Trophoblast cell (in vitro differentiated cells and primary cell): ENCODE results near the gene DAAM2.

ENCODE experiments used
- DNase-seq, 2 donors: peaks; one replicate each; pipeline ENCODE4 v3.0.0-alpha.2; 2016
- H2AFZ ChIP-seq: 2 replicates; pipeline ENCODE4 v1.6.1; 2013; ENCODE audit warnings: low read length, moderate library complexity, mild to moderate bottlenecking; ENCODE audit not compliant: insufficient read depth, poor library complexity
- H2AK5ac ChIP-seq: 2 replicates; pipeline ENCODE4 v1.6.1; 2013; ENCODE audit warnings: mild to moderate bottlenecking, low read length
- H2BK120ac ChIP-seq: 2 replicates; pipeline ENCODE4 v1.6.1; 2013; ENCODE audit warnings: low read length, mild to moderate bottlenecking, moderate library complexity; ENCODE audit not compliant: insufficient read depth, poor library complexity
- H2BK12ac ChIP-seq: 2 replicates; pipeline ENCODE4 v1.6.1; 2013; ENCODE audit warnings: mild to moderate bottlenecking, low read length, moderate library complexity
- H2BK5ac ChIP-seq: 2 replicates; pipeline ENCODE4 v1.6.1; 2013; ENCODE audit warnings: low read length, low read depth, moderate library complexity, mild to moderate bottlenecking; ENCODE audit not compliant: poor library complexity
- H3K14ac ChIP-seq: 2 replicates; pipeline ENCODE4 v1.6.1; 2013; ENCODE audit warnings: mild to moderate bottlenecking, low read length
- H3K18ac ChIP-seq: 2 replicates; pipeline ENCODE4 v1.6.1; 2013; ENCODE audit warnings: mild to moderate bottlenecking, low read length
- H3K23ac ChIP-seq: 2 replicates; pipeline ENCODE4 v1.6.1; 2013; ENCODE audit warnings: low read length
- H3K27ac ChIP-seq: 2 replicates; pipeline ENCODE4 v1.5.1; 2013; ENCODE audit warnings: low read depth, mild to moderate bottlenecking, inconsistent platforms, low read length, moderate library complexity
- H3K27me3 ChIP-seq: 2 replicates; pipeline ENCODE4 v1.6.1; 2013; ENCODE audit warnings: inconsistent platforms, mild to moderate bottlenecking, low read length, moderate library complexity; ENCODE audit not compliant: insufficient read depth
- H3K36me3 ChIP-seq, 2 experiments: 1 replicate in 1 of 2; 2 replicates in 1 of 2; pipeline ENCODE4 v1.6.1; 2013; ENCODE audit warnings: low read length in 2 of 2, mild to moderate bottlenecking in 2 of 2, moderate library complexity in 1 of 2; ENCODE audit not compliant: insufficient read depth in 2 of 2, control insufficient read depth in 1 of 2
- H3K4ac ChIP-seq: 2 replicates; pipeline ENCODE4 v1.6.1; 2013; ENCODE audit warnings: low read depth, mild to moderate bottlenecking, low read length, moderate library complexity
- H3K4me1 ChIP-seq, 2 experiments: 1 replicate in 1 of 2; 2 replicates in 1 of 2; pipeline ENCODE4 v1.6.1; 2013; ENCODE audit warnings: low read length in 2 of 2, mild to moderate bottlenecking in 2 of 2, moderate library complexity in 1 of 2; ENCODE audit not compliant: insufficient read depth in 2 of 2, control insufficient read depth in 1 of 2
- H3K4me2 ChIP-seq: 2 replicates; pipeline ENCODE4 v1.6.1; 2013; ENCODE audit warnings: inconsistent platforms, mild to moderate bottlenecking, low read length, moderate library complexity
- H3K4me3 ChIP-seq: 2 replicates; pipeline ENCODE4 v1.5.1; 2013; ENCODE audit warnings: mild to moderate bottlenecking, low read depth, low read length, inconsistent platforms
- H3K79me1 ChIP-seq: one replicate; pipeline ENCODE4 v1.6.1; 2013; ENCODE audit warnings: low read length
- H3K79me2 ChIP-seq: 2 replicates; pipeline ENCODE4 v1.6.1; 2013; ENCODE audit warnings: low read length, mild to moderate bottlenecking; ENCODE audit not compliant: control insufficient read depth, insufficient read depth, poor library complexity
- H3K9ac ChIP-seq: 2 replicates; pipeline ENCODE4 v1.6.1; 2013; ENCODE audit warnings: mild to moderate bottlenecking, low read length
- H3K9me3 ChIP-seq: 2 replicates; pipeline ENCODE4 v1.6.1; 2013; ENCODE audit warnings: low read depth, mild to moderate bottlenecking, control low read depth, inconsistent platforms, low read length; ENCODE audit not compliant: insufficient read depth
- H4K12ac ChIP-seq: 2 replicates; pipeline ENCODE4 v1.6.1; 2013; ENCODE audit warnings: low read depth, mild to moderate bottlenecking, low read length, moderate library complexity
- H4K8ac ChIP-seq: 2 replicates; pipeline ENCODE4 v1.6.1; 2013; ENCODE audit warnings: low read depth, mild to moderate bottlenecking, low read length, moderate library complexity
- H4K91ac ChIP-seq: one replicate; pipeline ENCODE4 v1.6.1; 2013; ENCODE audit warnings: low read depth, mild to moderate bottlenecking, low read length, moderate library complexity
- WGBS: extraction: QIAGEN DNeasy Blood & Tissue Kit; methylation state at CpG from one replicate; pipeline ENCODE4 v1.1.7; 2013; ENCODE audit warnings: missing lambda C conversion rate; ENCODE audit not compliant: insufficient read length, insufficient coverage; ENCODE audit errors: extremely low coverage; 5-methylcytosine and 5-hydroxymethylcytosine counted together

The DAAM2 gene

DNA sequence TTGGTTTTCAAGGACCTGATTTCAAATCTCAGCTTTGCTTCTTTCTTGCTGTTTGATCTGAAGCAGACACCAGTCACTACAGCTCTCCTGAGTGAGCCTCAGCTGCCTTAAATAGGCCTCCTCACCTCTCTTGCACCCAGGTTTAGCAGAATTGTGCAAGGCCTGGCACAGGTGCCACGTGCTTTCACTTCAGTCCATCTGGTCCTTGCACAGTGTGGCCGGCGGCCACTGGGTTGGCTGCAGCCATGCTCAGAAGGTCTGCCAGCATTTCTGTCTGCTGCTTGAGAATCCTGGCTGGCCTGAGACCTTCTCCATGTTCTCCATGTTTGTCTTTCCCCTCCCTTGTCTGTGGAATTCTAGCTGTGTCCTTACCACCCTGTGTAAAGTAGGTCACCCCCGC is 14.5 kb upstream of the DAAM2 start:
- H3K27ac ChIP-seq, result peak overlapping the region; percentile 24
- H3K23ac ChIP-seq, result no peak overlapping the region
- no peak overlapping the region for H3K9ac ChIP-seq
- peaks cover 14 to 25% of the 10 kb centered on the region in 2 experiments for H3K4me1 ChIP-seq
- no peaks in the 10 kb centered on the region for H3K27me3 ChIP-seq
- H3K4me2 ChIP-seq, result no peak overlapping the region
- no peaks in the 10 kb centered on the region for H3K79me2 ChIP-seq
- WGBS, result no CpG with 5 or more reads among the region's 4 CpGs
- no peak overlapping the region for H4K12ac ChIP-seq
- H2BK12ac ChIP-seq, result peak overlapping the region; percentile 12
- no peak overlapping the region for H2AK5ac ChIP-seq
- H3K18ac ChIP-seq, result no peak overlapping the region
- no peak overlapping the region for H3K4ac ChIP-seq
- peaks cover 1% of the 10 kb centered on the region for H3K9me3 ChIP-seq
- peak overlapping the region; percentile 56 for H4K91ac ChIP-seq
- H2AFZ ChIP-seq, result no peak overlapping the region
- no peak for DNase-seq
- H4K8ac ChIP-seq, result peak overlapping the region; percentile 11
- H3K36me3 ChIP-seq, result no peaks in the 10 kb centered on the region
- H2BK5ac ChIP-seq, result no peak overlapping the region
- no peak overlapping the region for H3K14ac ChIP-seq
- no peak overlapping the region for H3K4me3 ChIP-seq
- peaks cover 9% of the 10 kb centered on the region for H3K79me1 ChIP-seq
- H2BK120ac ChIP-seq, result peak overlapping the region; percentile 6

- Histone ChIP-seq H3K18ac (no peak overlapping the region), H3K9me3 (peaks cover 1% of the 10 kb centered on the region), H3K27me3 (no peaks in the 10 kb centered on the region), H3K4me3 (no peak overlapping the region), H2AFZ (no peak overlapping the region), H3K14ac (no peak overlapping the region), H2AK5ac (no peak overlapping the region), H3K23ac (no peak overlapping the region), H2BK120ac (no peak overlapping the region), H3K9ac (no peak overlapping the region), H4K12ac (no peak overlapping the region), H3K36me3 (no peaks in the 10 kb centered on the region), H2BK12ac (no peak overlapping the region), H3K79me1 (peaks cover 7% of the 10 kb centered on the region), H3K79me2 (no peaks in the 10 kb centered on the region), H3K4me1 (peaks cover 8 to 18% of the 10 kb centered on the region in 2 experiments), H3K4me2 (no peak overlapping the region), H4K91ac (no peak overlapping the region), H2BK5ac (no peak overlapping the region), H4K8ac (no peak overlapping the region), H3K4ac (no peak overlapping the region), H3K27ac (no peak overlapping the region)
- WGBS, result no CpG with 5 or more reads among the region's 2 CpGs
- DNase-seq, result no peak
These were observed 13.5 kb upstream of the DAAM2 start for GRCh38 chr6:39778581-39779255.

DNA sequence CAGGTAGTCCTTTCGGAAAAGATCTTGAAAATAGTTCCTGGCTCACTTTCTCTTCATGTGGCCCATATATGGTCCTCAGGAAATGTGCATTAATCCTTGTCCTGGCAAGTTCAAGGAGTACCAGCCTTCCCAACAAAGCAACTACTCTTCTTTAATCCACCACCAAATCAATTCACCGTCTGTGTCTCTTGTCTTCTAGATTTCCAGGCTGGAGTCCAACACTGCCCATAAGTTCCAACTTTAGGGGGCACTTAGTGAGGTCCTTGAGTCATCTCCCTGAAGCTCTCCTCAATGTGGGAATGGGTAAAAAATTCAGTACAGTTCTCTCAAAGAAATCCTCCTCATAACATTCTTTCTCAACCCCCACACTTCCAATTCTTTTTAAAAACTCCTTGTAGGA is 6.9 kb upstream of the DAAM2 start:
- no peak overlapping the region for H3K27ac ChIP-seq
- no peak overlapping the region for H3K4ac ChIP-seq
- H3K79me1 ChIP-seq, result no peaks in the 10 kb centered on the region
- H3K79me2 ChIP-seq, result no peaks in the 10 kb centered on the region
- no peak overlapping the region for H2AK5ac ChIP-seq
- H3K36me3 ChIP-seq, result no peaks in the 10 kb centered on the region
- H3K4me1 ChIP-seq, result no peaks in the 10 kb centered on the region
- H4K8ac ChIP-seq, result no peak overlapping the region
- H3K4me2 ChIP-seq, result no peak overlapping the region
- no peak for DNase-seq
- no peaks in the 10 kb centered on the region for H3K27me3 ChIP-seq
- no CpG with 5 or more reads among the region's 2 CpGs for WGBS
- no peak overlapping the region for H3K23ac ChIP-seq
- no peak overlapping the region for H2BK12ac ChIP-seq
- no peak overlapping the region for H2BK5ac ChIP-seq
- no peak overlapping the region for H4K91ac ChIP-seq
- no peak overlapping the region for H2BK120ac ChIP-seq
- H2AFZ ChIP-seq, result no peak overlapping the region
- no peak overlapping the region for H3K18ac ChIP-seq
- H3K4me3 ChIP-seq, result no peak overlapping the region
- H4K12ac ChIP-seq, result no peak overlapping the region
- H3K14ac ChIP-seq, result no peak overlapping the region
- H3K9ac ChIP-seq, result no peak overlapping the region
- H3K9me3 ChIP-seq, result no peaks in the 10 kb centered on the region

DNA sequence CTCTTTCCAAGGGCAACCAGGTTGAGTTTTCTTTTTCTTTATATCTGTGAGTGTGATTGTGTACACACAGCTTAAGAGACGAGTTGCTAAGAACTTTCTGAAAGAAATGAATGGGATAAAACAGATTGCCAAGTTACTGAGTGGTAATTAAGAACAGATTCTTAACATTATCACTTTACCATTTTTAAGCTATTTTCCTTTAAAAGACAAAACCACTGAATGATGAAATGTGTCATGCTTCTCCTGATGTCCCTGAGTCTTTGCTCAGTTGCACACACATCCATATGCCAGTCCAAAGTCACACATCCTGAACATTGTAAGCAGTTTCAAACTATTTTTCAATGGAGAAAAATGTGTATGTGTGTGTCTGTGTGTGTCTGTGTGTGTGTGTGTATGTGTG is 5.5 kb upstream of the DAAM2 start:
- Histone ChIP-seq H3K27ac (no peak overlapping the region), H3K27me3 (no peaks in the 10 kb centered on the region), H3K79me1 (no peaks in the 10 kb centered on the region), H4K91ac (no peak overlapping the region), H3K18ac (no peak overlapping the region), H4K8ac (no peak overlapping the region), H2BK5ac (no peak overlapping the region), H4K12ac (no peak overlapping the region), H3K36me3 (no peaks in the 10 kb centered on the region), H3K9me3 (no peaks in the 10 kb centered on the region), H3K14ac (no peak overlapping the region), H3K4me2 (no peak overlapping the region), H3K79me2 (no peaks in the 10 kb centered on the region), H3K4me3 (no peak overlapping the region), H2BK12ac (no peak overlapping the region), H3K23ac (no peak overlapping the region), H2AK5ac (no peak overlapping the region), H2AFZ (no peak overlapping the region), H3K9ac (no peak overlapping the region), H2BK120ac (no peak overlapping the region), H3K4me1 (no peaks in the 10 kb centered on the region), H3K4ac (no peak overlapping the region)
- WGBS, result no CpG with 5 or more reads among the region's 1 CpG
- no peak for DNase-seq
